GM18498 (cell line): ENCODE data around the gene ALDH8A1.

Experiments
- ATAC-seq: cut with Tn5 transposase; IDR thresholded peaks from one replicate; pipeline ENCODE4 v1.9.1; 2021; ENCODE audit warnings: mild to moderate bottlenecking, moderate library complexity; ENCODE audit not compliant: unreplicated experiment

Gene ALDH8A1, protein sequence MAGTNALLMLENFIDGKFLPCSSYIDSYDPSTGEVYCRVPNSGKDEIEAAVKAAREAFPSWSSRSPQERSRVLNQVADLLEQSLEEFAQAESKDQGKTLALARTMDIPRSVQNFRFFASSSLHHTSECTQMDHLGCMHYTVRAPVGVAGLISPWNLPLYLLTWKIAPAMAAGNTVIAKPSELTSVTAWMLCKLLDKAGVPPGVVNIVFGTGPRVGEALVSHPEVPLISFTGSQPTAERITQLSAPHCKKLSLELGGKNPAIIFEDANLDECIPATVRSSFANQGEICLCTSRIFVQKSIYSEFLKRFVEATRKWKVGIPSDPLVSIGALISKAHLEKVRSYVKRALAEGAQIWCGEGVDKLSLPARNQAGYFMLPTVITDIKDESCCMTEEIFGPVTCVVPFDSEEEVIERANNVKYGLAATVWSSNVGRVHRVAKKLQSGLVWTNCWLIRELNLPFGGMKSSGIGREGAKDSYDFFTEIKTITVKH

DNA sequence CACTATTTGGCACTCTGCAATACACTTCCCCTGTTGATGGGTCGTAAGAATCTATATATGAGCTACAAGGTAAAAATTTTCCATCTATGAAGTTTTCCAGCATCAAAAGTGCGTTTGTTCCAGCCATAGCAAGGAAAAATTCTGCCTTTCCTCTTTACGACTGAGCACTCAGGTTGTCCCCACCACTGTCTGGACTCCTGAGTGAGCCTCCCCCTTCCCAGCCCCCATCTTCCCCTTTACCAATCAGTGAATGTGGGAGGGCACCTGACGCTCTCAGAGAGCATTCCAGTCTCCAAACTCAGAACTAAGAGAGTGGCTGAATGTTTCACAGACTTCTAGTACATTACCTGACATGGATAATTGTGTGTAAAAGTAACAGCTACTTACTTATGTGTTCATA lies at the start of gene ALDH8A1:
TSS of gene ALDH8A1 (minus strand) at position 175 of the 400 bp plus-strand sequence. CDS start at position 127, 48 bp downstream.
- ATAC-seq: no peak

DNA sequence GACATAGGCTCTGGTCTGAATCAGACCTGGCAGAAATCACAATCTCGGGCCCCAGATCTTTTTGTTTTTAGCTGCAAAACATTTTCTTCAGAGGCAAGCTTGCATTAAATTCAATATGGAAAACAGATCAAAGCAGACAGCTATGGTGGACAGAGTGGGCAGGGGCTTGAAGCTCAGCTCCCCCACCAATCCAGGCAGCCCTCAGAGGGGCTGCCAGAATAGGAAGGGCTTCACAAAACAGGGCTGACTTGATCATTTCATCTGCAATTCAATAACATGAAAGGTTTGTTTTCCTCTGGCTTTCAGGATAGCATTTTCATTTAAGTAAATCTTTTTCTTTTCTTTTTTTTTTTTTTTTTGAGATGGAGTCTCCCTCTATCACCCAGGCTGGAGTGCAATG lies 49.2 kb upstream of the ALDH8A1 start:
- ATAC-seq: no peak

DNA sequence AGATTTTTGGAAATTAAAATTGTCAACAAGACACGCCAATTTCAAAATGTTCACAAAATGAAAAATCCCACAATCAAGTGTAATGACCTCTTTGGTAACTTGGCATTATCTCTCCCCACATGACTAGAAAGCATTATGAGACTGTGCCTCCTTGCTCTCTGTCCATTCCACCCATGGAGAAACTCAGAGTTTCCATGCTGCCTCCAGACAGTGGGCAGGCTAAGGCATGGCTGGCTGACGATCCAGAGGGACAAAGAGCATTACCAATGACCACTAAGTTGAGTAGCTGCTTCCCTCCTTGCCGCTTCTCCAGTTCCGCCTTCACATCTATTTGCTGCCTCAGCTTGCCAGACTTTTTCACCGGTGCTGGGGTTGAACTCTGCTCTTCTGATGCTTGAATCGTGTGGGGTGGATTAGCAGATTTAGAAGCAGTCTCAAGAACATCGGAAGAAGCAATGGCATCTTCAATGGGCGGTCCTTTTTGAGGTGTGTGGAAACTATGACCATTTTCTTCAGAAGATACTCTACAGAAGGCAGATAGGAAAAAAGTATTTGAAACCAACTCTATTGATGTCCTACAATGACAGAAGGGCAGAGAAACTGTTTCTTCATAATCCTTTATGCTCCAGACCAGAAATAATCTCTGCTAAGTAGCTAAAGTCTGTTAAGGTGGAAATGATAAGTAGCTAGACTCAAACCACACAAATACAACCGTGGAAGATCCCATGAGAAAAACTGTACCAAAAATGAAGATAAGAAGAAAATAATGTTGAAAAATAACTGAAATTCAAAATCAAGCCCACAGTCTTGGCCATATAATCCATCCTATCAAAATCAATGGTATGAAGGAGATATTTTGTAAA lies 47.5 kb upstream of the ALDH8A1 start:
- ATAC-seq: no peak

DNA sequence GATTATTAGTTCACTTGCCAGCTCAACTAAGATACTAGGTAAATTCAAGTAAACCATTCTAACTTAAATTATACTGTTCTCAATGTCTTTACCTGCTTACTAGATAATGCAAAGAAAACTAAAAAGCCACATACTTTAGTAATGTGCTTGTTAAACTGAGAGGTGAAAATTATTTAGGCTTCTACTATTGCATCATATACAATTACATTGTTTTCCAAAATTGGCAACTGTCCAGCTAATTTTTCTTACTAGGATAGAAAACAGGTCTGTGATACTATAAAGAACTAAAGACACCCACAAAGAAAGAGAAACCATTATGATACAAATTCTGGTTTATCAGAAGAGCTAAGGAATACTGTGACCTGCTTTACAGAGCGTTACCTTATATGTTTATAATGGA lies 45.6 kb upstream of the ALDH8A1 start:
- no peak for ATAC-seq

DNA sequence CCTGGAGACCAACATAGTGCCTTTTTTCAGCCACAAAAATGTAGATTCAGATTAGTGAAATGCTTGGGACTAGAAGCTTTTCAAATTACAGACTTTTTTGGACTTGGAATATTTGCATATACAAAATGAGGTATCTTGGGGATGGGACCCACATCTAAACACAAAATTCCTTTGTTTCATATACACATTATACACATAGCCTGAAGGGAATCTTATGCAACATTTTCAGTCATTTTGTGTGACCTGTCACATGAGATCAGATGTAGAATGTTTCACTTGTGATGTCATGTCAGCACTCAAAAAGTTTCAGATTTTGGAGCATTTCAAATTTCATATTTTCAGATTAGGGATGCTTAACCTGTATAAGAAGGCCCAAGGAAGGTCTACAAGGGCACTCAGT lies 44.5 kb upstream of the ALDH8A1 start:
- no peak for ATAC-seq

DNA sequence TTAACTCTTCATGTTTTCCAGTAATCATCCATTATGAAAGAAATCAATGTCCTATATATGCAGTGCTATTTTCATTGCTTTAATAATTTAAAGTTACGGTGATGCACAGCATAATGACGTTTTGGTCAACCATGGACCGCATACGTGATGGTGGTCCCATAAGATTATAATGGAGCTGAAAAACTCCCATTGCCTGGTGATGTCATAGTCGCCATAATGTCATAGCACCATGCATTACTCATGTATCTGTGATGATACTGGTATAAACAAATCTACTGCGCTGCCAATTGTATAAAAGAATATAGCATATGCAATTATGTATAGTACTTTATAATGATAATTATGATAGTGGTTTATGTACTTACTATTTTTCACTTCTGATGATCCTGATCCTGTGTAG lies 42.3 kb upstream of the ALDH8A1 start:
- no peak for ATAC-seq

DNA sequence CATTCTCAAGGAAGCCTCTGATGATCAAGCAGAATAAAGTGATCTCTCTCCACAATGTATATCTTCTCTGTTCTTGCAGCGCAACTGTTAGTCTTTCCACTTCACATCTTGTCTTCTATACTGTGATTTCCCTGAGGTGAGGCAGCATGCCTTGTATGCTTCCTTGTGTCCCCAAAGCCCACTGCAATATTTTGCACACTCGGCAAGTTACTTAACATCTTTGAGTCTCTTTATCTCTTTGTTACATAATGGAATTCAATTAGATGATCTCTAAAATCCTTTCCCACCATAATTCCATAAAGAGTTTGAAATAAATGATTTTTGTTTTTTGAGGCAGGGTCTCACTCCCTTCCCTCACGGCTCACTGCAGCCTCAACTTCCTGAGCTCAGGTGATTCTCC lies 40.4 kb upstream of the ALDH8A1 start:
- no peak for ATAC-seq

DNA sequence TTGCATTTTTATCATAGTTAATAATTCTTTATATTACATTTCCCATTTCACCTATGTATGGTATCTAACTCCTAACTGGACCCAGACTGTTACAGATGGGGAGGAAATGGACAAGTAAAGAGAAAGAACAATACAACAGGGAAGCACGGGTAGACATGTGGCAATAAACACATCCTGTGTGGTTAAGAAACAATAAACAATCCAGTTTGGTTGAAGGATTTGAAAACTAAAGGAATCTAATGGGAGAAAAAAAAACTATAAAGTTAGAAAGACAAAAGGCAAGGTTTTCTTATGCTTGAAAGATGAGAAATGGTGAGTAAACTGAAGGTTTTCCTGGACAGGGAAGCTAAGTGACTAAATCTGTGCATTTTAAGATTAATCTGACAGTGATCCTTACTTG lies 34.9 kb upstream of the ALDH8A1 start:
- no peak for ATAC-seq

DNA sequence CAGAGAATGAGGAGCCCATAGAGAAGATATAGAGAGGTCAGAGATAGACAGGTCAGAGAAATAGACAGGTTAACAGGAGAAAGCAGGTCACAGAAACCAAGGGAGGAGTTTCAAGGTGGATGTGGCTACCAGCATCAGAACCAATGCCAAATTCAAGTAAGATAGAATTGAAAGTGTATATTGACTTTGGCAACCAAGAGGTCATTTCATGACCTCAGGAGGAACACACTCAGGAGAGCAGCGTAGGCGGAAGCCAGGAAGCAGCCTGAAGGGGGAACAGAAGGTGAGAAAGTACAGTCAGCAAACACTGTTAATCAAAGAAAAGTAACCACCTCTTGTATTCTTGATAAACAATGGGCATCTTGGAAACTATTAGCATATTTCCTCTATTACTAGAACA lies 33.9 kb upstream of the ALDH8A1 start:
- no peak for ATAC-seq

DNA sequence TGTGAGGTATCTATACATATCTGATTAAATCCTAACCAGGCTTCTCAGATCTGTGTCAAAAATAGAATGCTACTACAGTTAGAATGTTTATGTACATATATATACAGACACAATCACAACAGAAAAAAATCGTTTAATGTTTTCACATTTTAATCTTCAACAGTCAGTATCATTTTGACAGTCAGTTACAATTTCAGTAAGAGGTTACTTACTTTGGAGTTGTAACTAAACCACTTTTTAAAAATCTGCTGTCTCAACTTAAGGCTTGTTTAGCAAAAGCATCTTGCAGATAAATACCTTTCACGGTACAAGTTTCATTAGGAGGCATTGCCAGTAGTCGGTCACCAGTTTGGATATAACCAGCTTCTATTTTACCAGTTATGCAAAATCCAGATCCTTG lies 32.3 kb upstream of the ALDH8A1 start:
- no peak for ATAC-seq

DNA sequence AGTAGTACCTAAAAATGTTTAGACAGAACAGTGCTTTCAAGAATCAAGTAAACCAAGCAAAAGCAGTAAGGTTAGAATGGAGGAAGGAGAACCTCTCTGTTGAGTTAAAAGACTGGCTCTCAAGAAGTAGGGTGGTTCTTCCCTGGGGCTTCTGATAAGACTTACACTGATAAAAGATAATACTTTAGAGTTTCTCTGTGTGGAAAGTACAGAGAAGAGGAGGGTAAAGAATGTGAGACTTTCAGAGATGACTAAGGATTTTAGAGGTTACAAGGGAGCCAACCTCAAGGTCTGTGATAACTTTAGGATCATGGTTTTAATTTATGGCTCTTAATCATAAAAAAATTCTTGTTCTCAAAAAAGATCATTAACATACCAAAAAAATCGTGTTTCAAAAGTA lies 30.9 kb upstream of the ALDH8A1 start:
- no peak for ATAC-seq

DNA sequence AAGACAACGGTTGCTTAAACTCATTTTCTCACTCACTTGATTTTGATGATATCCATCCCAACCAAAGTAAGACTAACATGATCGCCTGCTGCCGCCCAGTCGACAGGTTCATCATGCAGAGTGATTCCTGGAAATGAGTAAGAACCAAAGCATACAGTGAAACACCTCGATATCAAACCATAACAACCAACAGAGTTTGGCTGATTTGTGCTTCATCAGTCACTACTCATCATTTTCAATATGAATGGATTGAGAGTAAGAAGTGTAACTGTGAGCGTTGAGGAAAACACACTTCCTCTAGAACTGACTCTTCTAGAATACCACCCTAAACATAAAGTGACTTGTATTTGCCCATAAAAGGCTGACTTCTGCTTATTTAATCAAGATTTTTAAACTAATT lies 29.2 kb upstream of the ALDH8A1 start:
- ATAC-seq: peak; percentile 80

DNA sequence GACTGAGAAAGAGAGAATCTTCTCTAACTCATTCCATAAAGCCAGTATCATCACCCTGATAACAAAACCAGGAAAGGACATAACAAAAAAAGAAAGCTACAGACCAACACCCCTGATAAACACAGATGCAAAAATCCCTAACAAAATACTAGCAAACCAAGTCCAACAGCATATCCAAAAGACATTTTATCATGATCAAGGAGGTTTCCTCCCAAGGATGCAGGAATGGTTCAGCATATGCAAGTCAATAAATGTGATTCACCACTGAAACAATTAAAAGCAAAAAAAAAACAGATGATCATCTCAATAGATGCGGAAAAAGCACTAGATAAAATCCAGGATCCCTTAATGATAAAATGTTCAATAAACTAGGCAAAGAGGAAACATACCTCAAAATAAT lies 24.5 kb upstream of the ALDH8A1 start:
- ATAC-seq: no peak

DNA sequence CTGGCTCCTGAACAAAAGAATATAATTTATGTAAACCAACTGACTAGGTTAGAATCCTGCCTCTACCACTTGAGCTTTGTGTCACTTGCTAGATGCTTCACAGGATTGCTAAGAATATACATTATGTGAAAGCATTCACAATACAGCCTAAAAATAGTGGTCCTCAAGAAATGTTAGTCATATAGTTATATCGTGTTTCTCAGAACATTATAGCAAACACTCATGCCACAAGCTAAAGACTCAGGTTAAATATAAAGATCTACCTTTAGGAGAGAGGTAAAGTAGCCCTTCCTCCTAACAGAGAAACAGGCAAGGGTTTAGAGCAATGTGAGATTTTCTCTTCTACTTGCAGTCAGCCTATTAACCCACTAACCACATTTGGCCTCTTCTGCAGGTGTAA lies 17.8 kb upstream of the ALDH8A1 start:
- no peak for ATAC-seq

DNA sequence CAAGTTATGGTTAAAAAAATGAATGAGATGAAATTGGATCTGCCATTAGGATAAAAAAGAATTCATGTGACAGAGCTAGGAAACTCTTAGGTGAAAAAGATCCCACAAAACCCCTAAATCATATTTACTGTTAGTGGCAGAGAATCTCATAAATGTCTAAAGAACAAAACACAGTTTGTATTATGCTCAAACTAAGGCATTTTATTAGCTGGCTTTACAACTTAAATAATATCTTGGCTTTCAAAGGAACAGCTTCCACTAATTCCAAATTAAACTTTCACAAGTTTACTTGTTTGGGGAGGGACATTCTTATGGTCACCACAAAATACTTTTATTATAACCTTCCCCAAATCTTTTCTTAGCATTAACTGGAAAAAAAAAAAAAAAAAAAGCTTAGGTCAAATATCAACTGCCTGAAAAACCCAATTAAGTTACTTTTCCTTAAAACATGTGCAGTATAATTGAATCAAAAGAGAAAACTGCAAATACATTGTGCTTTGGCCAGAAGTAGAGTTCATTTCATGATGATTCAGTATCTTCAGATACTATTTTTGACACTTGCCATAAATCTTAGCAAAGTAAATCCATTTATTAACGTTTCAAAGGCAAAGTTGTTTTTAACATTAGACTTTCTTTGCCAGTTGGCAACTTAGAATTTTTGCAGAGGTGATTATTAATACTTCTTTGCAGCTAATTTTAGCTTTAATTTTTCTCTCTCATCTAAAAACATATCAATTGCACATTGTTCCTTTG lies 14.7 kb upstream of the ALDH8A1 start:
- no peak for ATAC-seq

DNA sequence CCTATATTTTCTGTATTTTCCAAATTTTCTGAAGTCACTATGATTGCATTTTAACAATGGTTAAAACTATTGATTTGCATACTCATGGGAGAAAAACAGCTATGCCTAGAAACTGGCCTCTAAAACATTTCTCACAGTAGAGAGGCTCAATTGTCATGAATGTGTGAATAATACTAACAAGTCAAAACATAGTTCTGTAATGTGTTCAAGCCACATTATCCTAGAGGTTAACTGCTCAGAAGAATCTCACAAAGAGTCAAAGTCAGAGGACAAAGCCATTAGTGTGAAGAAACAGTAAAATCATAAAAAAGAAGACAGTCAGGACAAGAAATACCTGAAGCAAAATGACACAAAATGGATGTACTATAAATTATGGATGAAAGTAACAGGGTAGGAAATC lies 12.5 kb upstream of the ALDH8A1 start:
- no peak for ATAC-seq

DNA sequence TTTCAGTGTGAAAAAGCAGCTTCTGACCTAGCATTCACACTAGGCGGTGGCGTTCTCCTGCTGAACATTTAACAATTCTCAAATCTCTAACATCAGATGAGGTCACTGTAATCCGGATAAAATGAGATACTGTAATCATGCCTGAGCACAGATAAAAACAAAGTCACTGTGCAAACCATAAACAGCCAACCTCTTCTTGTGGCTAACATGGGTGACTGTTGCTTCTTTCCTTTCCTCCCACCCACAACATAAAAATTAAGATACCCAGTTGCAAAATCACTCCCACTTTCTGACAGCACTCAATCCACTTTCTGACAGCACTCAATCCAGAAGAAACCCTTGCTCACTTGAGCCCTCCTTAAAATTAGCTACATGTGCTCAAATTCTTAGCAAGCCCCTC lies 11.5 kb upstream of the ALDH8A1 start:
- ATAC-seq: no peak

DNA sequence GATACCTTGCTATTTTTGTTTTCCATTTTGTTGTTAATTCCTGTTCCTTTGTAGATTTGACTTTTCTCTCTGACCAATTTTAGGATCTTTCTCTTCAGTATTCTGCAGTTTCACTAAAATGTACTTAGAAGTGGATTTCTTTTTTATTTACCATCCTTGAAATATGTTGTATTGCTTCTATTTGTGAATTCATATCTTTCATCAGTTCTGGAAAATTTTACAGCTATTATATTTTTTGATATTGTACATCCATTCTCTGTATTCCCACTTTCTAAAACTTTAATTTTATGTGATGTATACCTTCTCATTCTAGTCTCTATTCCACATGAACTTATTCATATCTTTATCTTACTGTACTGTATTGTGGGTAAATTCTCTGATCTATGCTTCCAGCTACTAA lies 9.7 kb upstream of the ALDH8A1 start:
- ATAC-seq: no peak

DNA sequence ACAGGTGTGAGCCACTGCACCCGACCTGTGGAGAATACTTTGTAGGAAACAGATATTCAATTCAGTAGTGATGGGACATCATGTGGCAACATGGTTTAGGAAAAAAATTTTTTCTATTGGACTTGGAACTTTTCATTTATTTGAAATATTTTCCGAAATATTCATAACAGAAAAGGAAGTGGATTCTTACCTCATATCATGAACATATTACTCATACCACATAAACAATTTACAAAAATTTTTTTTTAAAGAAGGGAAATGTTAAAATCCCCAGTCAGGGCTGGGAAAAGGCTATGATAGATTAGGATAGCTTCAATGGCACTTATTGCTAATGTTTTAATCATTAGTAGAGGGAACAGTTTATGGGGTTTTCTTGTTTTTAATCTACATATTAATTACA lies 6.8 kb upstream of the ALDH8A1 start:
- ATAC-seq: no peak

DNA sequence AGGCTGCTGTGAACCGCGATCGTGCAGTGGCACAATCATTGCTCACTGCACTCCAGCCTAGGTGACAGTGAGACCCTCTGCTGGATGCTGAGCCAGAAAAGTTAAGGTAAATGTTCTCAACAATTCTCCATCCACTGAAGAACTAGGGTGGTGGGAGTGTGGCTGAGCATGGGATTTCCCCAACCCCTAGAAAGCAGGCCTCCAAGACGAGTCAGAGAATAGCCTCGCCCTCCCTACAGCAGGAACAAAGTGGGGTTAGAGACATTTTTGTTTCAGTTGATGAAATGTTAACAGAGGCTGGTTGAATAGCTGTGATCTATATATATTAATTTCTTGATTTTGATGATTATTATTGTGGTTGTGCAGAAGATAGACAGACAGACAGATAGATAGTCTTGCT lies 6.1 kb upstream of the ALDH8A1 start:
- no peak for ATAC-seq

DNA sequence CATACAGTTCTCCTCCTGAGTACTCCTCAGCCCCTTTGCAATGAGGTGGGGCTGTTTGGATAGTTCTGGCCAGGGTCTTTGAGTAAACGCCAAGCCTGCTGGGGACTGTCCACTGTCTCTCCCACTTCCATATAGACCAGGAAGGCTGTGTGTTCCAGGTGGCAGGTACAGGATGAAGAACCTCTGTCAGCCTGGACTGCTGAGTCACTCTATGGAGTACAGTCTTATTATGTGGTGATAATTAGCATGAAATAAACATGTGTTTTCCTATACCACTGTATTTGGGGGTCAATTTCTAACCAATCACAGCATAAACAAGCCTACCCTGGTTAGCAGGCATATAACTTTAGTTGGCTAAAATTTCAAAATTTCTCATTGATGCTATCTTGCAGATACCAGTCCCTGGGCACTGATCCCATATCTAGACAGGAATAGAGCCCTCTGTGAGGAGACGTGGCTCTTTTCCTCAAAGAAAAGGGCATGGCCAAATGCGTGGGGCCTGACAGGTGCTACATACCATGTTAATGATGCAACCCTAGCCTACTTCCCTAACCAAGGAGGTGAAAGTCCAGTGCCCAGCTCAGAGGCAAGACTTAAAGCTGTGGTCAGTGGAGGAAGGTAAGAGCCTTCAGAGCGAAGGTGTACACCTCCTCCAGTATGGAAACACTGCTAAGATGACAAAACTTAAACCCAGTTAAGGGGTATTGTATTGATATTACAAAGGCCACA lies 4.5 kb upstream of the ALDH8A1 start:
- ATAC-seq: no peak
